CD14-positive monocyte (primary cell): Measurements from ENCODE around the gene MAPK12. TPM values are rescaled to one million over a fixed set of nuclear protein-coding genes. Genes with fewer than 3 reads are reported as not detected.
A peak's percentile ranks its signal among the peaks of the same experiment; 100 is the strongest.

Source experiments
- DNase-seq, 3 donors: peaks; one replicate each; pipeline ENCODE4 v3.0.0-alpha.2; 2011 to 2022
- H2AFZ ChIP-seq: 2 replicates; pipeline ENCODE4 v1.6.0; 2012; ENCODE audit warnings: mild to moderate bottlenecking, low read depth, low read length, inconsistent platforms; ENCODE audit not compliant: insufficient read depth, poor library complexity, severe bottlenecking
- H3K27ac ChIP-seq, 2 donors: 1 replicate in 1 of 2; 2 replicates in 1 of 2; pipeline ENCODE4 v1.5.1; 2012 to 2013; ENCODE audit warnings: low read length in 2 of 2, control low read depth in 1 of 2, inconsistent platforms in 1 of 2, low read depth in 1 of 2, mild to moderate bottlenecking in 1 of 2
- H3K27me3 ChIP-seq, 2 donors: one replicate each; pipeline versions ENCODE4 v1.6.0 to v1.6.1; 2011 to 2013; ENCODE audit warnings: low read length in 2 of 2; ENCODE audit not compliant: control insufficient read depth in 2 of 2, insufficient read depth in 2 of 2
- H3K36me3 ChIP-seq, 2 donors: replicated peaks in 1 of 2; 1 replicate in 1 of 2; 2 replicates in 1 of 2; pipeline versions ENCODE4 v1.5.1 to v1.6.1; 2012 to 2013; ENCODE audit warnings: low read length in 2 of 2, control low read depth in 1 of 2, inconsistent platforms in 1 of 2, mild to moderate bottlenecking in 1 of 2; ENCODE audit not compliant: insufficient read depth in 2 of 2, control insufficient read depth in 1 of 2
- H3K4me1 ChIP-seq, 2 donors: 1 replicate in 1 of 2; 2 replicates in 1 of 2; pipeline versions ENCODE4 v1.5.1 to v1.6.1; 2012 to 2013; ENCODE audit warnings: low read length in 2 of 2, control low read depth in 1 of 2, inconsistent platforms in 1 of 2, mild to moderate bottlenecking in 1 of 2, moderate library complexity in 1 of 2; ENCODE audit not compliant: insufficient read depth in 2 of 2, control insufficient read depth in 1 of 2
- H3K4me2 ChIP-seq: replicated peaks from 2 replicates; pipeline ENCODE3; 2012; ENCODE audit warnings: low read length, moderate library complexity, mild to moderate bottlenecking; ENCODE audit not compliant: poor library complexity, severe bottlenecking; ENCODE audit errors: extremely low read depth
- H3K4me3 ChIP-seq, 3 experiments: fragments of 200-600 bp in 1 of 3; sonication (generic) in 1 of 3; replicated peaks in 1 of 3; 1 replicate in 2 of 3; 2 replicates in 1 of 3; pipeline ENCODE4 v1.5.1; 2011 to 2013; ENCODE audit warnings: low read length in 3 of 3, mild to moderate bottlenecking in 3 of 3, control low read depth in 2 of 3, low read depth in 2 of 3, inconsistent platforms in 1 of 3, moderate library complexity in 1 of 3
- H3K79me2 ChIP-seq: 2 replicates; pipeline ENCODE4 v1.6.0; 2012; ENCODE audit warnings: mild to moderate bottlenecking, control low read depth, inconsistent platforms, low read length, moderate library complexity; ENCODE audit not compliant: insufficient read depth
- H3K9ac ChIP-seq: 2 replicates; pipeline ENCODE4 v1.6.0; 2017; ENCODE audit warnings: low read length, mild to moderate bottlenecking; ENCODE audit not compliant: insufficient read depth, poor library complexity, severe bottlenecking
- H3K9me3 ChIP-seq, 2 donors: replicated peaks in 1 of 2; 1 replicate in 1 of 2; 2 replicates in 1 of 2; pipeline versions ENCODE4 v1.5.1 to v1.6.1; 2012 to 2013; ENCODE audit warnings: low read length in 2 of 2, control low read depth in 1 of 2; ENCODE audit not compliant: control insufficient read depth in 1 of 2, insufficient read depth in 1 of 2
- H4K20me1 ChIP-seq: 2 replicates; pipeline ENCODE4 v1.6.0; 2012; ENCODE audit warnings: mild to moderate bottlenecking, low read length, control low read depth, moderate library complexity; ENCODE audit not compliant: insufficient read depth
- H3K27ac Mint-ChIP-seq, 7 donors: one replicate each; pipeline ENCODE4 v1.8.0; 2020; ENCODE audit warnings: mild to moderate bottlenecking in 7 of 7, mixed read lengths in 7 of 7, moderate library complexity in 6 of 7, inconsistent platforms in 2 of 7
- H3K27me3 Mint-ChIP-seq, 3 donors: one replicate each; pipeline ENCODE4 v1.8.0; 2021 to 2022; ENCODE audit warnings: low read depth in 3 of 3, mild to moderate bottlenecking in 3 of 3, mixed read lengths in 3 of 3, moderate library complexity in 3 of 3, inconsistent platforms in 1 of 3
- H3K36me3 Mint-ChIP-seq, 2 donors: one replicate each; pipeline ENCODE4 v1.8.0; 2020; ENCODE audit warnings: mixed read lengths in 2 of 2, inconsistent platforms in 1 of 2, mild to moderate bottlenecking in 1 of 2
- H3K4me1 Mint-ChIP-seq: one replicate; pipeline ENCODE4 v1.8.0; 2020; ENCODE audit warnings: mild to moderate bottlenecking, mixed read lengths
- H3K4me3 Mint-ChIP-seq, 2 donors: one replicate each; pipeline ENCODE4 v1.8.0; 2020; ENCODE audit warnings: mild to moderate bottlenecking in 2 of 2, mixed read lengths in 2 of 2, moderate library complexity in 1 of 2
- H3K9me3 Mint-ChIP-seq, 7 donors: one replicate each; pipeline ENCODE4 v1.8.0; 2020 to 2022; ENCODE audit warnings: mixed read lengths in 7 of 7, mild to moderate bottlenecking in 6 of 7, moderate library complexity in 6 of 7, inconsistent platforms in 2 of 7
- WGBS: methylation state at CpG from one replicate; pipeline ENCODE4 v1.1.5; 2013; ENCODE audit warnings: missing lambda C conversion rate; ENCODE audit not compliant: insufficient coverage; 5-methylcytosine and 5-hydroxymethylcytosine counted together
- intact Hi-C, 2 donors: fragments of 100-400 bp; cut with micrococcal nuclease; formaldehyde crosslinking; loops; one replicate each; pipeline versions ENCODE4 v1.15.0 to v1.15.1; 2023
- polyA plus RNA-seq, 3 donors: library from polyadenylated mRNA; depleted of rRNA in 1 of 3; unstranded in 2 of 3; stranded (reverse) in 1 of 3; fragments of 300-500 nt in 2 of 3; fragments of >200 nt in 1 of 3; fragmentation: Illumina TruSeq in 2 of 3; gene quantifications; 1 replicate in 2 of 3; 2 replicates in 1 of 3; pipeline ENCODE4 v1.2.3, GENCODE V29; 2012 to 2021
- TF ChIP-seq, protein P1 (sequence below): fragments of 200-600 bp; IDR thresholded peaks from one replicate; pipeline ENCODE4 v1.8.0; 2022; ENCODE audit warnings: antibody characterized with exemption, mild to moderate bottlenecking

MAPK12 gene
- polyA plus RNA-seq, 3 donors = 0.06 to 3.2 (median 0.13) TPM

GRCh38 chr22:50244420-50245213, 16.9 kb downstream of the MAPK12 start, which contains the start of gene TUBGCP6:
Gene TUBGCP6, minus strand, starts transcription at chr22:50245023. Its CDS starts 564 bp downstream, at chr22:50244459.
- Histone ChIP-seq H3K36me3 (peaks cover 20 to 42% of the 10 kb centered on the region in 2 donors), H2AFZ (peak within 1 kb of the TSS; percentile 97), H3K4me3 (peak within 1 kb of the TSS; percentile 77 to 99 (median 98)), H3K9me3 (no peaks in the 10 kb centered on the region), H3K9ac (peak within 1 kb of the TSS; percentile 90), H3K4me1 (peaks cover 53 to 60% of the 10 kb centered on the region in 2 donors), H3K79me2 (peaks cover 72% of the 10 kb centered on the region), H4K20me1 (peaks cover 17% of the 10 kb centered on the region), H3K4me2 (peak within 1 kb of the TSS; percentile 95), H3K27me3 (no peaks in the 10 kb centered on the region), H3K27ac (peak within 1 kb of the TSS; percentile 87 to 96)
- Mint-ChIP-seq H3K36me3 (peaks cover 14 to 28% of the 10 kb centered on the region in 2 donors), H3K4me1 (peaks cover 45% of the 10 kb centered on the region), H3K9me3 (no peaks in the 10 kb centered on the region), H3K4me3 (peak within 1 kb of the TSS; percentile 96 to 98), H3K27me3 (no peaks in the 10 kb centered on the region), H3K27ac (peak within 1 kb of the TSS; percentile 97 to 100 (median 99))
- intact Hi-C loops = loop anchor here in 1 of 2 donors (2.0 kb wide), 1 partner anchor 98 kb away; the partner anchor contains the start of gene PPP6R2
- TF ChIP-seq, protein P1, sequence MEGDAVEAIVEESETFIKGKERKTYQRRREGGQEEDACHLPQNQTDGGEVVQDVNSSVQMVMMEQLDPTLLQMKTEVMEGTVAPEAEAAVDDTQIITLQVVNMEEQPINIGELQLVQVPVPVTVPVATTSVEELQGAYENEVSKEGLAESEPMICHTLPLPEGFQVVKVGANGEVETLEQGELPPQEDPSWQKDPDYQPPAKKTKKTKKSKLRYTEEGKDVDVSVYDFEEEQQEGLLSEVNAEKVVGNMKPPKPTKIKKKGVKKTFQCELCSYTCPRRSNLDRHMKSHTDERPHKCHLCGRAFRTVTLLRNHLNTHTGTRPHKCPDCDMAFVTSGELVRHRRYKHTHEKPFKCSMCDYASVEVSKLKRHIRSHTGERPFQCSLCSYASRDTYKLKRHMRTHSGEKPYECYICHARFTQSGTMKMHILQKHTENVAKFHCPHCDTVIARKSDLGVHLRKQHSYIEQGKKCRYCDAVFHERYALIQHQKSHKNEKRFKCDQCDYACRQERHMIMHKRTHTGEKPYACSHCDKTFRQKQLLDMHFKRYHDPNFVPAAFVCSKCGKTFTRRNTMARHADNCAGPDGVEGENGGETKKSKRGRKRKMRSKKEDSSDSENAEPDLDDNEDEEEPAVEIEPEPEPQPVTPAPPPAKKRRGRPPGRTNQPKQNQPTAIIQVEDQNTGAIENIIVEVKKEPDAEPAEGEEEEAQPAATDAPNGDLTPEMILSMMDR = no peak
- peak; percentile 89 to 93 (median 93) for DNase-seq
- under 1% methylated on average over 66 of the region's 76 CpGs for WGBS

- peaks cover 18 to 35% of the 10 kb centered on the region in 2 donors for H3K36me3 Mint-ChIP-seq
- Histone ChIP-seq H3K9me3 (no peaks in the 10 kb centered on the region), H2AFZ (peak overlapping the region; percentile 97), H3K36me3 (peaks cover 23 to 46% of the 10 kb centered on the region in 2 donors), H3K27me3 (no peaks in the 10 kb centered on the region), H3K4me2 (peak overlapping the region; percentile 95), H3K79me2 (peaks cover 75% of the 10 kb centered on the region), H3K4me3 (peak overlapping the region; percentile 77 to 99 (median 98)), H4K20me1 (peaks cover 18% of the 10 kb centered on the region), H3K9ac (peak overlapping the region; percentile 90), H3K27ac (peak overlapping the region; percentile 87 to 96), H3K4me1 (peaks cover 50 to 57% of the 10 kb centered on the region in 2 donors)
- no peaks in the 10 kb centered on the region for H3K27me3 Mint-ChIP-seq
- H3K4me3 Mint-ChIP-seq = peak overlapping the region; percentile 96 to 98
- peaks cover 0 to 2% (median 0%) of the 10 kb centered on the region in 7 donors for H3K9me3 Mint-ChIP-seq
- H3K27ac Mint-ChIP-seq = peak overlapping the region; percentile 97 to 100 (median 99)
- intact Hi-C loops = loop anchor here in 1 of 2 donors (2.0 kb wide), 1 partner anchor 99 kb away; the partner anchor contains the start of gene PPP6R2
- peaks cover 45% of the 10 kb centered on the region for H3K4me1 Mint-ChIP-seq
- WGBS = 29% methylated on average over 22 of the region's 27 CpGs
- no peak for DNase-seq
- TF ChIP-seq, protein P1 = no peak
These were observed 17.6 kb downstream of the MAPK12 start for GRCh38 chr22:50243685-50244419.
